ENCODE measurements around the gene XKR8.

The XKR8 gene

GRCh38 chr1:27956761-27957160, 3.0 kb upstream of the XKR8 start:
- DNase-seq: no peak

GRCh38 chr1:27957655-27958054, 2.1 kb upstream of the XKR8 start:
- no peak for DNase-seq

- DNase-seq: no peak
Measured at GRCh38 chr1:27958513-27958912, 1.3 kb upstream of the XKR8 start.

- DNase-seq: no peak
Measured at GRCh38 chr1:27960762-27961645, 1.2 kb downstream of the XKR8 start.

- DNase-seq: no peak
Measured at GRCh38 chr1:27961646-27962221, 2.0 kb downstream of the XKR8 start.

GRCh38 chr1:27963393-27963792, 3.6 kb downstream of the XKR8 start:
- no peak for DNase-seq

- DNase-seq: no peak
Measured at GRCh38 chr1:27966402-27967105, 6.8 kb downstream of the XKR8 start.

GRCh38 chr1:27967106-27967883, 7.5 kb downstream of the XKR8 start:
- DNase-seq: no peak

GRCh38 chr1:27967884-27968466, 8.2 kb downstream of the XKR8 start:
- DNase-seq: no peak

- no peak for DNase-seq
Measured at GRCh38 chr1:27968692-27969091, 8.9 kb downstream of the XKR8 start.

- DNase-seq: no peak
Measured at GRCh38 chr1:27970401-27970800, 10.6 kb downstream of the XKR8 start.

- peak; percentile 30 for DNase-seq
Measured at GRCh38 chr1:27971674-27972073, 11.9 kb downstream of the XKR8 start.

GRCh38 chr1:27972141-27972540, 12.4 kb downstream of the XKR8 start:
- DNase-seq: no peak

GRCh38 chr1:27973771-27974416, 14.1 kb downstream of the XKR8 start:
- DNase-seq: no peak

GRCh38 chr1:27974417-27974781, 14.6 kb downstream of the XKR8 start:
- no peak for DNase-seq

GRCh38 chr1:27979151-27979858, 19.5 kb downstream of the XKR8 start:
- DNase-seq: no peak

- no peak for DNase-seq
Measured at GRCh38 chr1:27979859-27980201, 20.1 kb downstream of the XKR8 start.

- no peak for DNase-seq
Measured at GRCh38 chr1:27980216-27980845, 20.6 kb downstream of the XKR8 start.

GRCh38 chr1:27981145-27981544, 21.4 kb downstream of the XKR8 start:
- no peak for DNase-seq

GRCh38 chr1:27990920-27991537, 31.3 kb downstream of the XKR8 start:
- no peak for DNase-seq

GRCh38 chr1:27992276-27992675, 32.5 kb downstream of the XKR8 start:
- DNase-seq: no peak

All from NCI-H2107 (cell line).